ENCODE results near the gene NOP56. TPM values are rescaled to one million over a fixed set of nuclear protein-coding genes. Genes with fewer than 3 reads are reported as not detected.

The NOP56 gene
- total and polyA plus RNA-seq, 2 of the 4 experiments (the other 2 are of a cell fraction): 189 to 231 TPM

- dilution Hi-C loops (cut with HindIII; ENCODE audit: low sequenced_read_pairs, unreplicated experiment): no loop called here
Measured at GRCh38 chr20:2680046-2680445, 27.6 kb downstream of the NOP56 start.

More at GRCh38 chr20:2680046-2680445, 27.6 kb downstream of the NOP56 start:
- no peak overlapping the region for H2BK5ac ChIP-seq (ENCODE audit: low read depth, low read length, poor library complexity, severe bottlenecking)
- H3K23ac ChIP-seq (ENCODE audit: low read depth, low read length): no peak overlapping the region
- intact Hi-C loops (cut with micrococcal nuclease): no loop called here
- no peak overlapping the region for H4K8ac ChIP-seq (ENCODE audit: low read depth in 2 of 2, low read length in 2 of 2)
- no peak overlapping the region for H4K5ac ChIP-seq (ENCODE audit: low read depth, low read length)
- no peak overlapping the region for H2BK120ac ChIP-seq (ENCODE audit: low read depth, low read length)
- ChIA-PET CTCF (no interaction called here), POLR2A (ENCODE audit: unreplicated experiment) (interaction anchor here (0.6 kb wide), 1 partner anchor 25 kb away, joined by 3 read pairs; no protein-coding TSS in a partner anchor)
- H4K91ac ChIP-seq (ENCODE audit: insufficient read depth, low read depth, low read length): no peak overlapping the region
- no peak overlapping the region for H3K4me3 ChIP-seq (ENCODE audit: insufficient read depth, low read depth, low read length)
- no peak overlapping the region for H2BK15ac ChIP-seq (ENCODE audit: low read depth, low read length)
- BruUV-seq (replicated peaks): no TSS peak
- ATAC-seq (ENCODE audit: low read depth) (no peak), DNase-seq (no peak)
- no peaks in the 10 kb centered on the region for H3K79me1 ChIP-seq (ENCODE audit: low read depth in 1 of 2, low read length in 2 of 2)
- no peak overlapping the region for H2AK9ac ChIP-seq (replicated peaks; ENCODE audit: low read depth, low read length, poor library complexity)
- no peak overlapping the region for H3K9ac ChIP-seq (ENCODE audit: low read depth, low read length)
- in situ Hi-C loops (cut with MboI; ENCODE audit: low sequenced_read_pairs): no loop called here
- peaks cover 16% of the 10 kb centered on the region for H3K27me3 ChIP-seq (ENCODE audit: control insufficient read depth, insufficient read depth, low read length)
- no peak overlapping the region for H3K27ac ChIP-seq (ENCODE audit: insufficient read depth, low read length)
- no peak overlapping the region for H2AK5ac ChIP-seq (ENCODE audit: low read depth, low read length)
- no peak overlapping the region for H3K18ac ChIP-seq (ENCODE audit: low read depth, low read length)
- H3K56ac ChIP-seq (ENCODE audit: extremely low read depth, insufficient read depth, low read length): no peak overlapping the region
- no peak overlapping the region for H2AFZ ChIP-seq (replicated peaks; ENCODE audit: low read length, poor library complexity)
- no peaks in the 10 kb centered on the region for H3K36me3 ChIP-seq (ENCODE audit: control insufficient read depth, insufficient read depth, low read length)
- peaks cover 2% of the 10 kb centered on the region; the same call in 1 of the 2 replicates for H3K9me3 ChIP-seq (ENCODE audit: control insufficient read depth, insufficient read depth, low read length)
- TF ChIP-seq NFE2L2 (IDR thresholded peaks at IDR 0.05; ENCODE audit: low read depth, low read length) (no peak), CHD1 (IDR thresholded peaks at IDR 0.05; ENCODE audit: low read depth, low read length) (no peak), SMC3 (IDR thresholded peaks at IDR 0.05; ENCODE audit: low read depth, low read length) (no peak), RFX5 (IDR thresholded peaks at IDR 0.05; ENCODE audit: low read depth, low read length) (no peak), POLR2A (IDR thresholded peaks at IDR 0.05; ENCODE audit: low read depth, low read length) (no peak), MXI1 (IDR thresholded peaks at IDR 0.05; ENCODE audit: borderline replicate concordance, low read depth, low read length) (no peak), RCOR1 (IDR thresholded peaks at IDR 0.05; ENCODE audit: insufficient replicate concordance, low read length) (no peak), USF2 (IDR thresholded peaks at IDR 0.05; ENCODE audit: low read depth, low read length) (no peak), RAD21 (IDR thresholded peaks at IDR 0.05; ENCODE audit: low read length) (no peak), BHLHE40 (IDR thresholded peaks at IDR 0.05; ENCODE audit: low read depth, low read length) (no peak), CEBPB (IDR thresholded peaks at IDR 0.05; ENCODE audit: low read depth, low read length) (no peak), CTCF (conservative IDR thresholded peaks at IDR 0.05; ENCODE audit: low read depth, low read length) (no peak), MAFK (IDR thresholded peaks at IDR 0.05; ENCODE audit: low read depth, low read length) (no peak), MAZ (IDR thresholded peaks at IDR 0.05; ENCODE audit: borderline replicate concordance, low read depth, low read length) (no peak), FOS (IDR thresholded peaks at IDR 0.05; ENCODE audit: low read depth, low read length) (no peak)
- TF ChIP-seq, protein P1, sequence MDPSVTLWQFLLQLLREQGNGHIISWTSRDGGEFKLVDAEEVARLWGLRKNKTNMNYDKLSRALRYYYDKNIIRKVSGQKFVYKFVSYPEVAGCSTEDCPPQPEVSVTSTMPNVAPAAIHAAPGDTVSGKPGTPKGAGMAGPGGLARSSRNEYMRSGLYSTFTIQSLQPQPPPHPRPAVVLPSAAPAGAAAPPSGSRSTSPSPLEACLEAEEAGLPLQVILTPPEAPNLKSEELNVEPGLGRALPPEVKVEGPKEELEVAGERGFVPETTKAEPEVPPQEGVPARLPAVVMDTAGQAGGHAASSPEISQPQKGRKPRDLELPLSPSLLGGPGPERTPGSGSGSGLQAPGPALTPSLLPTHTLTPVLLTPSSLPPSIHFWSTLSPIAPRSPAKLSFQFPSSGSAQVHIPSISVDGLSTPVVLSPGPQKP (IDR thresholded peaks at IDR 0.05; ENCODE audit: borderline replicate concordance, low read depth, low read length): no peak
- H3K9me1 ChIP-seq (ENCODE audit: insufficient read depth, low read length): no peaks in the 10 kb centered on the region
- H3K4ac ChIP-seq (ENCODE audit: low read depth, low read length): no peak overlapping the region
- no peaks in the 10 kb centered on the region for H4K20me1 ChIP-seq (ENCODE audit: insufficient read depth, low read length)
- WGBS, 2 experiments (ENCODE audit: extremely low coverage in 2 of 2, insufficient read length in 1 of 2): no CpG with 5 or more reads among the region's 4 CpGs
- no peak overlapping the region for H3K14ac ChIP-seq (replicated peaks; ENCODE audit: low read depth, low read length)
- no peak overlapping the region for H2BK20ac ChIP-seq (ENCODE audit: low read depth, low read length)
- no peaks in the 10 kb centered on the region for H3K4me1 ChIP-seq (ENCODE audit: control insufficient read depth, insufficient read depth, low read length)
- no peak overlapping the region for H3K4me2 ChIP-seq (ENCODE audit: low read depth, low read length)
